Lower leg skin (tissue), 4 donors: ENCODE results near the gene METRNL. TPM values are rescaled to one million over a fixed set of nuclear protein-coding genes. Genes with fewer than 3 reads are reported as not detected.
"Not testable (repeated sequence)": the region's sequence is repeated elsewhere in the genome, so short reads cannot be mapped to it uniquely, and the experiment has no call there.

Experiments
- DNase-seq, 2 donors: peaks; one replicate each; pipeline ENCODE4 v3.0.0-alpha.2; 2019; ENCODE audit warnings: low spot score in 2 of 2
- H3K4me3 ChIP-seq: fragments of 200-600 bp; sonication (generic); 2 replicates; pipeline ENCODE4 v1.5.1; 2017; ENCODE audit warnings: mild to moderate bottlenecking, low read depth; ENCODE audit not compliant: poor library complexity, severe bottlenecking
- CTCF ChIP-seq, 3 donors: fragments of 450-650 bp; IDR thresholded peaks; one replicate each; pipeline ENCODE4 v1.5.1; 2016; ENCODE audit warnings: antibody characterized with exemption in 3 of 3, mild to moderate bottlenecking in 3 of 3, moderate library complexity in 2 of 3
- POLR2A ChIP-seq, 2 donors: fragments of 450-650 bp; IDR thresholded peaks; one replicate each; pipeline ENCODE4 v1.6.1; 2016 to 2017; ENCODE audit warnings: antibody characterized with exemption in 2 of 2, mild to moderate bottlenecking in 1 of 2, moderate library complexity in 1 of 2
- WGBS, 2 donors: methylation state at CpG; one replicate each; pipeline ENCODE4 v1.1.5; 2018; 5-methylcytosine and 5-hydroxymethylcytosine counted together
- intact Hi-C: fragments of 100-400 bp; cut with DNase I; formaldehyde crosslinking; loops from one replicate; pipeline ENCODE4 v1.15.0; 2023; ENCODE audit warnings: low total_unique reads
- total RNA-seq, 4 donors: library from RNA; depleted of rRNA; stranded (reverse); fragments of >200 nt; gene quantifications; one replicate each; pipeline ENCODE4 v1.1.0, GENCODE V29; 2016

The METRNL gene
- total RNA-seq, 4 donors from 2014 or later, result 208 to 343 (median 296) TPM

- TF ChIP-seq POLR2A (IDR thresholded peaks at IDR 0.05), result no peak
- TF ChIP-seq CTCF (IDR thresholded peaks at IDR 0.05), result no peak
- H3K4me3 ChIP-seq, result no peak overlapping the region
- intact Hi-C loops, result no loop called here
- DNase-seq, result no peak
- WGBS, 2 donors, result 97 to 98% methylated on average over 3 of the region's 3 CpGs
Measured at GRCh38 chr17:83041305-83041704, 38.1 kb upstream of the METRNL start.

- no peak overlapping the region for H3K4me3 ChIP-seq
- DNase-seq, result no peak
- WGBS, 2 donors, result 90 to 98% methylated on average over 8 of the region's 8 CpGs
- intact Hi-C loops, result no loop called here
- no peak for TF ChIP-seq CTCF (IDR thresholded peaks at IDR 0.05)
- TF ChIP-seq POLR2A (IDR thresholded peaks at IDR 0.05), result no peak
Measured at GRCh38 chr17:83042522-83043158, 36.8 kb upstream of the METRNL start.

GRCh38 chr17:83044479-83044878, 34.9 kb upstream of the METRNL start:
- H3K4me3 ChIP-seq, DNase-seq, intact Hi-C loops: not testable (repeated sequence)
- WGBS, 2 donors, result 96 to 97% methylated on average over 18 of the region's 18 CpGs

GRCh38 chr17:83046448-83047181, 32.8 kb upstream of the METRNL start:
- intact Hi-C loops, result no loop called here
- 95 to 97% methylated on average over 12 of the region's 12 CpGs for WGBS, 2 donors
- no peak for DNase-seq
- no peak overlapping the region for H3K4me3 ChIP-seq
- TF ChIP-seq CTCF (IDR thresholded peaks at IDR 0.05) (no peak), POLR2A (IDR thresholded peaks at IDR 0.05) (no peak)

- 66 to 75% methylated on average over 2 of the region's 2 CpGs for WGBS, 2 donors
- DNase-seq, result no peak
- intact Hi-C loops, result no loop called here
- TF ChIP-seq CTCF (IDR thresholded peaks at IDR 0.05) (no peak), POLR2A (IDR thresholded peaks at IDR 0.05) (no peak)
- no peak overlapping the region for H3K4me3 ChIP-seq
Measured at GRCh38 chr17:83047182-83047478, 32.3 kb upstream of the METRNL start.

GRCh38 chr17:83047818-83048475, 31.5 kb upstream of the METRNL start:
- 88 to 90% methylated on average over 12 of the region's 12 CpGs for WGBS, 2 donors
- H3K4me3 ChIP-seq, intact Hi-C loops, DNase-seq: not testable (repeated sequence)
